HG02938 (cell line): Measurements from ENCODE around the gene OCIAD2.
"Not testable (repeated sequence)": the region's sequence is repeated elsewhere in the genome, so short reads cannot be mapped to it uniquely, and the experiment has no call there.

Experiments
- ATAC-seq: cut with Tn5 transposase; IDR thresholded peaks from one replicate; pipeline ENCODE4 v1.9.1; 2021; ENCODE audit warnings: mild to moderate bottlenecking, moderate library complexity; ENCODE audit not compliant: unreplicated experiment

OCIAD2 gene

DNA sequence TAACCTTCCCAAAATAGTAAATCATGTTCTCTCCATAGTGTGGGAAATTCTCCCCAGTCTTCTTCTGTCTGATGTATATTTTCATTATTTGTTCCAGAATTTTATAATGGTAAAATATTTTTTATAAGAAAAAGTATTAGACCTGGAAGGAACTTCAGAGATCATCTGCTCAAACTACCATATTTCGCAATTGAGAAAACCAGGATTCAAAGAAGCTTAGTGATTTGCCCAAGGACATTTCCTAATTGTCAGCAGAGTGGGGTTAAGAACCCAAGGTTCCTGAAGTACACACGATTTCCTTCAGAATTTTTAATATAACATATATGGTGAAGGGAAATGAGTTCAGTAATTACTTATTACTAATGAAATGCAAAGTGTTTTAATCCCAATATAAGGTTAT lies 51.6 kb downstream of the OCIAD2 start:
- no peak for ATAC-seq

DNA sequence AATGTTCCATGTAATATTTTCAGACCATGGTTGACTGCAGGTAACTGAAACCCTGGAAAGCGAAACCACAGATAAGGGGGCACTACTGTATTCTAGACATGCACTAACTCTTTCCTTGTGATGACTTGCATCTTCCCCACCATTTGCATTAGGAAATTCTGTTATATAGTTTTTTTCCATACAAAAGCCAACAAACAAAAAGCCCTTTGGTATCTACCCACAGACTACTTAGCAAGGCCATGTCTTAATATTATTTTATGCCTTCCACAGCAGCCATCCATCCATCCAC lies 52.2 kb downstream of the OCIAD2 start:
- ATAC-seq: no peak

- no peak for ATAC-seq
These were observed 52.8 kb downstream of the OCIAD2 start for GRCh38 chr4:48853604-48854394.

DNA sequence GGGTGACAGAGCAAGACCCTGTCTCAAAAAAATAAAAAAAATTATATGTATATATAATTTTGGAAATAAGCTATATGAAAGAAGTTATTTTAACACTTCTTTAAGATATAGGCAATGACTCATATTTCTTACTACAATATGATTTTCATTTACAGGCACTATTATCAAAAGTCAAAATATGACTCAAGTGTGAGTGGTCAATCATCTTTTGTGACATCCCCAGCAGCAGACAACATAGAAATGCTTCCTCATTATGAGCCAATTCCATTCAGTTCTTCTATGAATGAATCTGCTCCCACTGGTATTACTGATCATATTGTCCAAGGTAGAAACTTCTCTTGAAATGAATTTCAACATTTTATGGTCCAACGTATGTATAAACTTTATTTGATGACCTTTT lies 54.9 kb downstream of the OCIAD2 start:
- ATAC-seq: no peak

DNA sequence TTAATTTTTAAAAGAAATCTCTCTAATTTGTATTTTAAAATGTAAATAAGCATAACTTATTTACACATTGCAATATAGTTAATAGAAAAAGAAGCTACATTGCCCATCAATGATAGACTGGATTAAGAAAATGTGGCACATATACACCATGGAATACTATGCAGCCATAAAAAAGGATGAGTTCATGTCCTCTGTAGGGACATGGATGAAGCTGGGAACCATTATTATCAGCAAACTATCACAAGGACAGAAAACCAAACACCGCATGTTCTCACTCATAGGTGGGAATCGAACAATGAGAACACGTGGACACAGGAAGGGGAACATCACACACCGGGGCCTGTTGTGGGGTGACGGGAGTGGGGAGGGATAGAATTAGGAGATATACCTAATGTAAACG lies 57.8 kb downstream of the OCIAD2 start:
- not testable (repeated sequence) for ATAC-seq

GRCh38 chr4:48844843-48845242 lies 61.7 kb downstream of the OCIAD2 start:
- no peak for ATAC-seq

DNA sequence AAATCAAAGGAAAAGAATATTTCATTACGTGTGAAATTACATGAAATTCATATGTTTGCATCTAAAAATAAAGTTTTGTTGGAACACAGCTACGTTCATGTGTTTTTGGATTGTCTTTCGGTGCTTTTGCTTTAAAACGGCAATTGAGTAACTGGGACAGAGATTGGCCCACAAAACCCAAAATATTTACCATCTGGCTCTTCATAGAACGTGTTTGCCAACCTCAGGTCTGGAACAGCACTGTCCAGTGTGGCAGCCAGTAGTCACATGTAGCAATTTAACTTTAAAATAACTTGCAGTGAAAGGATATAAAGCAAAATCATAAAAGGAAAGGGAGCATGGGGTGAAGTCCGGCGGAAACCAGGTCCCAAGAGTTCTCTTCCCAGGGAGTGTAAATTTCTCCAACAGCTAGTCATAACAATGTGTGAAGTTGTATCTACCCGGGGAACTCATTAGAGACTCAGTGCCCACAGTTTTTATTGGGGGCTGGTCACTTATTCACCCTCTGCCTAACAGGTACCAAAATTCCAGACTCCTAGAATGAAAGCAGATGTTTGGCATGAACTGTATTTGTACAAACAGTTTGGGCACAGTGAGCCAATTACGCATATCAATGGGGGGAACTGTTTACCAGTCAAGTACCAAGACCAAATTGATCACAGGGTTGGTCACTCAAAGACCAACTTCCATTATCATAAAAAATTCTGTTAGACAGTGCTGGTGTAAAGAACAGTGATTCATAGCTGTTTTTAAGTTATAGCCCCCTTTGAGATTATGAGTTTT lies 65.3 kb downstream of the OCIAD2 start:
- no peak for ATAC-seq

DNA sequence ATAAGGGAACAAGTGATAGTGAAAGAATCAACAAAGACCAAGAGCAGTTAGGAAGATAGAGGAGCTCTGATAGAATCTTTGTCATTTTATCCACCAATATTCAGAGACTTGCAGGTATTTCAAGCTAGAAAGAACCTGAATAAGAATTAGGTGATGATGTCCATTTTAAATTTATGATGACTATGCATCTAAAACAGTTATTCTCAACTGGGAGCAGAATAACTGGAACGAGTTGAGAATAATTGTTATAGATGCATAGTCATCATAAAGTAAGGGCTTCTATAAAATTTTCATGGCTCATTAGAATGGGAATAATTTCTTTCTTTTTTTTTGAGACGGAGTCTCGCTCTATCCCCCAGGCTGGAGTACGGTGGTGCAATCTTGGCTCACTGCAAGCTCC lies 69.9 kb downstream of the OCIAD2 start:
- ATAC-seq: no peak
